Natural killer cell (primary cell): ENCODE data around the gene JUND. TPM values are rescaled to one million over a fixed set of nuclear protein-coding genes. Genes with fewer than 3 reads are reported as not detected.
A peak's percentile ranks its signal among the peaks of the same experiment; 100 is the strongest.

Experiments
- ATAC-seq, 3 donors: fragments of 150-1000 bp in 2 of 3; fragments of 200-7000 bp in 1 of 3; cut with Tn5 transposase; 1 replicate in 1 of 3; 2 replicates in 2 of 3; pipeline ENCODE4 v1.10.0; 2021; ENCODE audit warnings: mild to moderate bottlenecking in 2 of 3, moderate library complexity in 2 of 3
- DNase-seq, 2 donors: peaks; one replicate each; pipeline versions ENCODE4 v3.0.0 to v3.0.0-alpha.2; 2013 to 2021; ENCODE audit warnings: mixed read lengths in 1 of 2
- H3K27ac ChIP-seq: one replicate; pipeline ENCODE4 v1.5.1; 2013; ENCODE audit warnings: mild to moderate bottlenecking, low read length
- H3K27me3 ChIP-seq: one replicate; pipeline ENCODE4 v1.6.1; 2013; ENCODE audit warnings: low read length; ENCODE audit not compliant: control insufficient read depth, insufficient read depth
- H3K36me3 ChIP-seq: one replicate; pipeline ENCODE4 v1.6.1; 2013; ENCODE audit warnings: low read length; ENCODE audit not compliant: control insufficient read depth, insufficient read depth
- H3K4me1 ChIP-seq: one replicate; pipeline ENCODE4 v1.6.1; 2013; ENCODE audit warnings: low read length; ENCODE audit not compliant: control insufficient read depth, insufficient read depth
- H3K4me3 ChIP-seq: one replicate; pipeline ENCODE4 v1.5.1; 2013; ENCODE audit warnings: low read length
- H3K9me3 ChIP-seq: one replicate; pipeline ENCODE4 v1.6.1; 2013; ENCODE audit warnings: low read length; ENCODE audit not compliant: control insufficient read depth, insufficient read depth
- H3K27ac Mint-ChIP-seq, 2 donors: one replicate each; pipeline ENCODE4 v1.8.0; 2022; ENCODE audit warnings: mild to moderate bottlenecking in 2 of 2, mixed read lengths in 2 of 2, moderate library complexity in 1 of 2
- H3K27me3 Mint-ChIP-seq, 2 donors: one replicate each; pipeline ENCODE4 v1.8.0; 2022; ENCODE audit warnings: low read depth in 2 of 2, mixed read lengths in 2 of 2
- H3K36me3 Mint-ChIP-seq: one replicate; pipeline ENCODE4 v1.8.0; 2022; ENCODE audit warnings: mixed read lengths
- H3K4me1 Mint-ChIP-seq, 2 donors: one replicate each; pipeline ENCODE4 v1.8.0; 2022; ENCODE audit warnings: mixed read lengths in 2 of 2
- H3K4me3 Mint-ChIP-seq: one replicate; pipeline ENCODE4 v1.8.0; 2022; ENCODE audit warnings: mild to moderate bottlenecking, moderate library complexity, mixed read lengths
- H3K9me3 Mint-ChIP-seq, 2 donors: one replicate each; pipeline ENCODE4 v1.8.0; 2022; ENCODE audit warnings: mixed read lengths in 2 of 2
- WGBS: methylation state at CpG from one replicate; pipeline ENCODE4 v1.1.7; 2013; ENCODE audit warnings: missing lambda C conversion rate; ENCODE audit not compliant: insufficient coverage; 5-methylcytosine and 5-hydroxymethylcytosine counted together
- intact Hi-C: fragments of 100-400 bp; cut with micrococcal nuclease; formaldehyde crosslinking; loops from one replicate; pipeline ENCODE4 v1.14.2; 2022
- total RNA-seq, 4 donors: library from RNA; stranded (reverse); fragments of 120-200 nt in 1 of 4; gene quantifications; one replicate each; pipeline versions ENCODE4 v1.2.3 to v1.2.4, GENCODE V29; 2013 to 2022
- TF ChIP-seq, protein P1 (sequence below): fragments of 200-600 bp; IDR thresholded peaks from one replicate; pipeline ENCODE4 v1.8.0; 2022; ENCODE audit warnings: antibody characterized with exemption

The JUND gene
- total RNA-seq, 3 donors from 2014 or later (not counting 1 experiment from before 2014, with no cell fraction given), result 1,182 to 2,122 (median 1,520) TPM

- WGBS, result 9% methylated on average over 46 of the region's 46 CpGs
- Histone ChIP-seq H3K4me1 (peaks cover 6% of the 10 kb centered on the region), H3K9me3 (peaks cover 10% of the 10 kb centered on the region), H3K27ac (no peak overlapping the region), H3K27me3 (peaks cover 20% of the 10 kb centered on the region), H3K36me3 (no peaks in the 10 kb centered on the region), H3K4me3 (no peak overlapping the region)
- Mint-ChIP-seq H3K27me3 (peaks cover 44 to 53% of the 10 kb centered on the region in 2 donors), H3K27ac (no peak overlapping the region), H3K9me3 (peaks cover 0 to 3% of the 10 kb centered on the region in 2 donors), H3K4me3 (no peak overlapping the region), H3K36me3 (no peaks in the 10 kb centered on the region), H3K4me1 (peaks cover 0 to 8% of the 10 kb centered on the region in 2 donors)
- DNase-seq (no peak), ATAC-seq (peak in 1 of 3 donors; percentile 12)
- intact Hi-C loops, result no loop called here
- TF ChIP-seq, protein P1, sequence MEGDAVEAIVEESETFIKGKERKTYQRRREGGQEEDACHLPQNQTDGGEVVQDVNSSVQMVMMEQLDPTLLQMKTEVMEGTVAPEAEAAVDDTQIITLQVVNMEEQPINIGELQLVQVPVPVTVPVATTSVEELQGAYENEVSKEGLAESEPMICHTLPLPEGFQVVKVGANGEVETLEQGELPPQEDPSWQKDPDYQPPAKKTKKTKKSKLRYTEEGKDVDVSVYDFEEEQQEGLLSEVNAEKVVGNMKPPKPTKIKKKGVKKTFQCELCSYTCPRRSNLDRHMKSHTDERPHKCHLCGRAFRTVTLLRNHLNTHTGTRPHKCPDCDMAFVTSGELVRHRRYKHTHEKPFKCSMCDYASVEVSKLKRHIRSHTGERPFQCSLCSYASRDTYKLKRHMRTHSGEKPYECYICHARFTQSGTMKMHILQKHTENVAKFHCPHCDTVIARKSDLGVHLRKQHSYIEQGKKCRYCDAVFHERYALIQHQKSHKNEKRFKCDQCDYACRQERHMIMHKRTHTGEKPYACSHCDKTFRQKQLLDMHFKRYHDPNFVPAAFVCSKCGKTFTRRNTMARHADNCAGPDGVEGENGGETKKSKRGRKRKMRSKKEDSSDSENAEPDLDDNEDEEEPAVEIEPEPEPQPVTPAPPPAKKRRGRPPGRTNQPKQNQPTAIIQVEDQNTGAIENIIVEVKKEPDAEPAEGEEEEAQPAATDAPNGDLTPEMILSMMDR, result no peak
These were observed 48.7 kb downstream of the JUND start for GRCh38 chr19:18232540-18233223.

- Mint-ChIP-seq H3K9me3 (peaks cover 0 to 3% of the 10 kb centered on the region in 2 donors), H3K4me3 (no peak overlapping the region), H3K27me3 (peaks cover 53 to 62% of the 10 kb centered on the region in 2 donors), H3K27ac (no peak overlapping the region), H3K36me3 (no peaks in the 10 kb centered on the region), H3K4me1 (peaks cover 0 to 12% of the 10 kb centered on the region in 2 donors)
- no peak for ATAC-seq
- Histone ChIP-seq H3K9me3 (peaks cover 10% of the 10 kb centered on the region), H3K4me1 (peaks cover 6% of the 10 kb centered on the region), H3K4me3 (no peak overlapping the region), H3K36me3 (no peaks in the 10 kb centered on the region), H3K27ac (no peak overlapping the region), H3K27me3 (peaks cover 28% of the 10 kb centered on the region)
- TF ChIP-seq, protein P1, result no peak
- 72% methylated on average over 1 of the region's 4 CpGs for WGBS
- intact Hi-C loops, result no loop called here
- DNase-seq, result no peak
These were observed 49.6 kb downstream of the JUND start for GRCh38 chr19:18231775-18232174.

GRCh38 chr19:18230941-18231734, 50.3 kb downstream of the JUND start:
- intact Hi-C loops, result no loop called here
- H3K4me1 Mint-ChIP-seq, result peaks cover 0 to 12% of the 10 kb centered on the region in 2 donors
- ATAC-seq (no peak), DNase-seq (no peak)
- H3K27me3 Mint-ChIP-seq, result peaks cover 55 to 59% of the 10 kb centered on the region in 2 donors
- Histone ChIP-seq H3K9me3 (peaks cover 10% of the 10 kb centered on the region), H3K36me3 (no peaks in the 10 kb centered on the region), H3K27ac (no peak overlapping the region), H3K27me3 (peaks cover 32% of the 10 kb centered on the region), H3K4me1 (peaks cover 6% of the 10 kb centered on the region), H3K4me3 (no peak overlapping the region)
- H3K36me3 Mint-ChIP-seq, result no peaks in the 10 kb centered on the region
- 43% methylated on average over 18 of the region's 18 CpGs for WGBS
- no peak overlapping the region for H3K4me3 Mint-ChIP-seq
- TF ChIP-seq, protein P1, result no peak
- H3K9me3 Mint-ChIP-seq, result peaks cover 0 to 3% of the 10 kb centered on the region in 2 donors
- H3K27ac Mint-ChIP-seq, result no peak overlapping the region
